SH-SY5Y (cell line): ENCODE data around the gene FGF1.

Experiments
- GATA2 ChIP-seq: IDR thresholded peaks from 2 replicates; pipeline ENCODE4 v1.6.1; 2011; ENCODE audit warnings: mild to moderate bottlenecking, low read depth, low read length
- GATA3 ChIP-seq: IDR thresholded peaks from 2 replicates; pipeline ENCODE4 v1.6.1; 2011; ENCODE audit warnings: low read depth, mild to moderate bottlenecking, low read length, moderate library complexity

GRCh38 chr5:142598338-142598700 lies 87.6 kb downstream of the FGF1 start:
- TF ChIP-seq GATA2 (no peak), GATA3 (no peak)
